WTC11 (cell line): ENCODE data around the gene TREX2. TPM values are rescaled to one million over a fixed set of nuclear protein-coding genes. Genes with fewer than 3 reads are reported as not detected.

Experiments
- ATAC-seq: fragments of 200-7000 bp; cut with Tn5 transposase; 2 replicates; pipeline ENCODE4 v1.10.0; 2021; ENCODE audit warnings: mild to moderate bottlenecking, moderate library complexity
- CTCF ChIA-PET: fragments of 300-600 bp; sonication (Branson Sonifier 250); formaldehyde crosslinking; loops from one replicate; lab custom pipeline; 2021; ENCODE audit warnings: antibody characterized with exemption; lab: Charles Lee
- POLR2A ChIA-PET: fragments of 350-600 bp; sonication (Branson Sonifier 250); formaldehyde crosslinking; loops from one replicate; lab custom pipeline; 2021; ENCODE audit warnings: antibody characterized with exemption; lab: Charles Lee
- DNase-seq: peaks from one replicate; pipeline ENCODE4 v3.0.0; 2021; ENCODE audit warnings: low spot score
- H3K27ac Mint-ChIP-seq: 2 replicates; pipeline ENCODE4 v1.8.0; 2021; ENCODE audit warnings: mixed read lengths
- H3K27me3 Mint-ChIP-seq: 2 replicates; pipeline ENCODE4 v1.8.0; 2021; ENCODE audit warnings: low read depth, mild to moderate bottlenecking, moderate library complexity, mixed read lengths
- H3K36me3 Mint-ChIP-seq: 2 replicates; pipeline ENCODE4 v1.8.0; 2021; ENCODE audit warnings: mixed read lengths
- H3K4me1 Mint-ChIP-seq: 2 replicates; pipeline ENCODE4 v1.8.0; 2022; ENCODE audit warnings: mixed read lengths
- H3K4me3 Mint-ChIP-seq: 2 replicates; pipeline ENCODE4 v1.8.0; 2021; ENCODE audit warnings: mild to moderate bottlenecking, moderate library complexity, mixed read lengths
- H3K9me3 Mint-ChIP-seq: 2 replicates; pipeline ENCODE4 v1.8.0; 2021; ENCODE audit warnings: mixed read lengths
- CREB1 ChIP-seq: sonication (generic); formaldehyde crosslinking; IDR thresholded peaks from 2 replicates; pipeline ENCODE4 v1.8.0; 2023; ENCODE audit warnings: mild to moderate bottlenecking, missing genetic modification reagents
- ETV6 ChIP-seq: sonication (generic); formaldehyde crosslinking; IDR thresholded peaks from 2 replicates; pipeline ENCODE4 v1.8.1; 2022; ENCODE audit warnings: mild to moderate bottlenecking, missing genetic modification reagents
- FOXK1 ChIP-seq: sonication (generic); formaldehyde crosslinking; IDR thresholded peaks from 2 replicates; pipeline ENCODE4 v1.8.0; 2022; ENCODE audit warnings: mild to moderate bottlenecking, moderate library complexity, missing genetic modification reagents
- FOXP1 ChIP-seq: sonication (generic); formaldehyde crosslinking; IDR thresholded peaks from 2 replicates; pipeline ENCODE4 v1.8.0; 2022; ENCODE audit warnings: missing genetic modification reagents, mild to moderate bottlenecking, moderate library complexity, borderline replicate concordance
- GRHL2 ChIP-seq: fragments of 250-450 bp; sonication (Bioruptor Pico); IDR thresholded peaks from 2 replicates; pipeline ENCODE4 v1.8.0; 2022; ENCODE audit warnings: mild to moderate bottlenecking, moderate library complexity; ENCODE audit not compliant: insufficient replicate concordance, severe bottlenecking
- GTF2I ChIP-seq: fragments of 250-450 bp; sonication (Bioruptor Pico); conservative IDR thresholded peaks from 2 replicates; pipeline ENCODE4 v1.4.0; 2021; ENCODE audit warnings: mild to moderate bottlenecking
- IRF2 ChIP-seq: sonication (generic); formaldehyde crosslinking; IDR thresholded peaks from 2 replicates; pipeline ENCODE4 v1.8.0; 2022; ENCODE audit warnings: low read depth, missing genetic modification reagents, borderline replicate concordance
- JAZF1 ChIP-seq: fragments of 250-450 bp; sonication (Bioruptor Pico); IDR thresholded peaks from 2 replicates; pipeline ENCODE4 v1.9.0; 2021; ENCODE audit warnings: moderate library complexity, mild to moderate bottlenecking, inconsistent platforms
- MXD4 ChIP-seq: fragments of 250-450 bp; sonication (Bioruptor Pico); IDR thresholded peaks from 2 replicates; pipeline ENCODE4 v1.8.0; 2021; ENCODE audit warnings: mild to moderate bottlenecking, moderate library complexity, borderline replicate concordance
- NR3C1 ChIP-seq: sonication (generic); formaldehyde crosslinking; conservative IDR thresholded peaks from 2 replicates; pipeline ENCODE4 v1.8.1; 2023; ENCODE audit warnings: low read depth, mild to moderate bottlenecking, missing genetic modification reagents
- PRRX2 ChIP-seq: fragments of 250-450 bp; sonication (Bioruptor Pico); IDR thresholded peaks from 2 replicates; pipeline ENCODE4 v1.8.0; 2021; ENCODE audit warnings: mild to moderate bottlenecking
- RORB ChIP-seq: fragments of 250-450 bp; sonication (Bioruptor Pico); IDR thresholded peaks from 2 replicates; pipeline ENCODE4 v1.9.0; 2021; ENCODE audit warnings: mild to moderate bottlenecking
- SOX15 ChIP-seq: fragments of 250-450 bp; sonication (Bioruptor Pico); IDR thresholded peaks from 2 replicates; pipeline ENCODE4 v1.9.0; 2021; ENCODE audit warnings: mild to moderate bottlenecking
- TP53 ChIP-seq: sonication (generic); formaldehyde crosslinking; IDR thresholded peaks from 2 replicates; pipeline ENCODE4 v1.8.1; 2023; ENCODE audit warnings: mild to moderate bottlenecking, missing genetic modification reagents
- ZNF121 ChIP-seq: sonication (generic); formaldehyde crosslinking; IDR thresholded peaks from 2 replicates; pipeline ENCODE4 v1.8.0; 2023; ENCODE audit warnings: missing genetic modification reagents
- ZNF138 ChIP-seq: sonication (generic); formaldehyde crosslinking; conservative IDR thresholded peaks from 2 replicates; pipeline ENCODE4 v1.8.1; 2022; ENCODE audit warnings: mild to moderate bottlenecking, moderate library complexity, missing genetic modification reagents
- ZNF219 ChIP-seq: sonication (generic); formaldehyde crosslinking; IDR thresholded peaks from 2 replicates; pipeline ENCODE4 v1.8.0; 2023; ENCODE audit warnings: missing genetic modification reagents, mild to moderate bottlenecking, borderline replicate concordance
- ZNF232 ChIP-seq: sonication (generic); formaldehyde crosslinking; IDR thresholded peaks from 2 replicates; pipeline ENCODE4 v1.8.0; 2022; ENCODE audit warnings: mild to moderate bottlenecking, missing genetic modification reagents
- total RNA-seq: library from RNA; stranded (reverse); gene quantifications from 3 replicates; pipeline ENCODE4 v1.2.3, GENCODE V29; 2021
- TF ChIP-seq, protein P1 (sequence below): sonication (generic); formaldehyde crosslinking; IDR thresholded peaks from 2 replicates; pipeline ENCODE4 v1.8.0; 2023; ENCODE audit warnings: missing genetic modification reagents
- TF ChIP-seq, protein P2 (sequence below): fragments of 250-450 bp; sonication (Bioruptor Pico); IDR thresholded peaks from 2 replicates; pipeline ENCODE4 v1.9.0; 2021; ENCODE audit warnings: mild to moderate bottlenecking
- TF ChIP-seq, protein P3 (sequence below): sonication (generic); formaldehyde crosslinking; conservative IDR thresholded peaks from 2 replicates; pipeline ENCODE4 v1.8.1; 2022; ENCODE audit warnings: mild to moderate bottlenecking, missing genetic modification reagents
- TF ChIP-seq, protein P4 (sequence below): sonication (generic); formaldehyde crosslinking; IDR thresholded peaks from 2 replicates; pipeline ENCODE4 v1.8.1; 2022; ENCODE audit warnings: mild to moderate bottlenecking, moderate library complexity, missing genetic modification reagents
- TF ChIP-seq, protein P5 (sequence below): sonication (generic); formaldehyde crosslinking; IDR thresholded peaks from 2 replicates; pipeline ENCODE4 v1.8.0; 2022; ENCODE audit warnings: mild to moderate bottlenecking, missing genetic modification reagents
- TF ChIP-seq, protein P6 (sequence below): sonication (generic); formaldehyde crosslinking; IDR thresholded peaks from 2 replicates; pipeline ENCODE4 v1.8.1; 2023; ENCODE audit warnings: mild to moderate bottlenecking, moderate library complexity, missing genetic modification reagents
- TF ChIP-seq, protein P7 (sequence below): fragments of 250-450 bp; sonication (Bioruptor Pico); IDR thresholded peaks from 2 replicates; pipeline ENCODE4 v1.9.0; 2021; ENCODE audit warnings: moderate library complexity, mild to moderate bottlenecking, inconsistent platforms, borderline replicate concordance
- TF ChIP-seq, protein P8 (sequence below): sonication (generic); formaldehyde crosslinking; IDR thresholded peaks from 2 replicates; pipeline ENCODE4 v1.8.1; 2023; ENCODE audit warnings: mild to moderate bottlenecking, missing genetic modification reagents
- TF ChIP-seq, protein P9 (sequence below): sonication (generic); formaldehyde crosslinking; IDR thresholded peaks from 2 replicates; pipeline ENCODE4 v1.8.1; 2022; ENCODE audit warnings: mild to moderate bottlenecking, missing genetic modification reagents, moderate library complexity, borderline replicate concordance
- TF ChIP-seq, protein P10 (sequence below): sonication (generic); formaldehyde crosslinking; IDR thresholded peaks from 2 replicates; pipeline ENCODE4 v1.8.1; 2023; ENCODE audit warnings: mild to moderate bottlenecking, missing genetic modification reagents

TREX2 gene
- total RNA-seq, 1 experiment from 2014 or later: 1.5 TPM

DNA sequence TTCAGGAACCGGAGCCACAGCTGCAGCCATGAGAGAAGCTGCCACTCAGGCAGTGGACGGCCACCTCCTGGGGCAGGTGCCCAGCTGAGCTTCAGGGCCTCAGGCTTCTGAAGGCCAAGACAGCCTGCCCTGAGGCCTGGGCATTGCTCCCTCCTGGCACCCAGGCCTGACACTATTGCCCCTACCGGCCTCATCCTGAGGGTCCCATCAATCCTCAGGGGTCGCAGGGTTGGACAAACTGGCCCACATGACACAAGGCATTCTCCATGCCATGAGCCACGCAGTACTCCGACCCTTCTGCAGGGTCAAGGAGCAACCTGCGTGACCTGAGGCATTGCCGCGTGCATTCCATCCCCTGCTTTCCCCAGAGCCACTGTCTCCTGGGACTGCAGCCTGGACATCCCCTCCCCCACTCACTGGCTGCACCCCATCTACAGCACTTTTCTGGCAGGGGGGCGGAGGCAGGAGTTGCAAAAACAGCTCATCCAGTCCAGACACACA lies 37.6 kb downstream of the TREX2 start:
- Mint-ChIP-seq H3K4me1 (peaks cover 8% of the 10 kb centered on the region), H3K9me3 (no peaks in the 10 kb centered on the region), H3K36me3 (no peaks in the 10 kb centered on the region), H3K27me3 (peaks cover 19% of the 10 kb centered on the region), H3K4me3 (no peak overlapping the region), H3K27ac (no peak overlapping the region)
- ChIA-PET POLR2A (no interaction called here), CTCF (no interaction called here)
- no peak for TF ChIP-seq ZNF138 (CRISPR knock-in tag)
- TF ChIP-seq IRF2 (CRISPR knock-in tag): no peak
- TF ChIP-seq, protein P1, sequence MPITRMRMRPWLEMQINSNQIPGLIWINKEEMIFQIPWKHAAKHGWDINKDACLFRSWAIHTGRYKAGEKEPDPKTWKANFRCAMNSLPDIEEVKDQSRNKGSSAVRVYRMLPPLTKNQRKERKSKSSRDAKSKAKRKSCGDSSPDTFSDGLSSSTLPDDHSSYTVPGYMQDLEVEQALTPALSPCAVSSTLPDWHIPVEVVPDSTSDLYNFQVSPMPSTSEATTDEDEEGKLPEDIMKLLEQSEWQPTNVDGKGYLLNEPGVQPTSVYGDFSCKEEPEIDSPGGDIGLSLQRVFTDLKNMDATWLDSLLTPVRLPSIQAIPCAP: no peak
- TF ChIP-seq, protein P2, sequence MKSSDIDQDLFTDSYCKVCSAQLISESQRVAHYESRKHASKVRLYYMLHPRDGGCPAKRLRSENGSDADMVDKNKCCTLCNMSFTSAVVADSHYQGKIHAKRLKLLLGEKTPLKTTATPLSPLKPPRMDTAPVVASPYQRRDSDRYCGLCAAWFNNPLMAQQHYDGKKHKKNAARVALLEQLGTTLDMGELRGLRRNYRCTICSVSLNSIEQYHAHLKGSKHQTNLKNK (CRISPR knock-in tag): no peak
- TF ChIP-seq CREB1 (CRISPR knock-in tag): no peak
- no peak for TF ChIP-seq GTF2I (CRISPR knock-in tag)
- TF ChIP-seq NR3C1 (CRISPR knock-in tag): no peak
- TF ChIP-seq ZNF219 (CRISPR knock-in tag): no peak
- TF ChIP-seq JAZF1 (CRISPR knock-in tag): no peak
- no peak for TF ChIP-seq PRRX2 (CRISPR knock-in tag)
- TF ChIP-seq SOX15 (CRISPR knock-in tag): no peak
- TF ChIP-seq GRHL2: no peak
- no peak for TF ChIP-seq MXD4 (CRISPR knock-in tag)
- TF ChIP-seq, protein P3, sequence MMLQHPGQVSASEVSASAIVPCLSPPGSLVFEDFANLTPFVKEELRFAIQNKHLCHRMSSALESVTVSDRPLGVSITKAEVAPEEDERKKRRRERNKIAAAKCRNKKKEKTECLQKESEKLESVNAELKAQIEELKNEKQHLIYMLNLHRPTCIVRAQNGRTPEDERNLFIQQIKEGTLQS (CRISPR knock-in tag): no peak
- TF ChIP-seq, protein P4, sequence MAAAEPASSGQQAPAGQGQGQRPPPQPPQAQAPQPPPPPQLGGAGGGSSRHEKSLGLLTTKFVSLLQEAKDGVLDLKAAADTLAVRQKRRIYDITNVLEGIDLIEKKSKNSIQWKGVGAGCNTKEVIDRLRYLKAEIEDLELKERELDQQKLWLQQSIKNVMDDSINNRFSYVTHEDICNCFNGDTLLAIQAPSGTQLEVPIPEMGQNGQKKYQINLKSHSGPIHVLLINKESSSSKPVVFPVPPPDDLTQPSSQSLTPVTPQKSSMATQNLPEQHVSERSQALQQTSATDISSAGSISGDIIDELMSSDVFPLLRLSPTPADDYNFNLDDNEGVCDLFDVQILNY (CRISPR knock-in tag): no peak
- TF ChIP-seq, protein P5, sequence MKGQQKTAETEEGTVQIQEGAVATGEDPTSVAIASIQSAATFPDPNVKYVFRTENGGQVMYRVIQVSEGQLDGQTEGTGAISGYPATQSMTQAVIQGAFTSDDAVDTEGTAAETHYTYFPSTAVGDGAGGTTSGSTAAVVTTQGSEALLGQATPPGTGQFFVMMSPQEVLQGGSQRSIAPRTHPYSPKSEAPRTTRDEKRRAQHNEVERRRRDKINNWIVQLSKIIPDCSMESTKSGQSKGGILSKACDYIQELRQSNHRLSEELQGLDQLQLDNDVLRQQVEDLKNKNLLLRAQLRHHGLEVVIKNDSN: no peak
- no peak for TF ChIP-seq FOXK1 (CRISPR knock-in tag)
- TF ChIP-seq FOXP1: no peak
- no peak for TF ChIP-seq RORB (CRISPR knock-in tag)
- TF ChIP-seq, protein P6, sequence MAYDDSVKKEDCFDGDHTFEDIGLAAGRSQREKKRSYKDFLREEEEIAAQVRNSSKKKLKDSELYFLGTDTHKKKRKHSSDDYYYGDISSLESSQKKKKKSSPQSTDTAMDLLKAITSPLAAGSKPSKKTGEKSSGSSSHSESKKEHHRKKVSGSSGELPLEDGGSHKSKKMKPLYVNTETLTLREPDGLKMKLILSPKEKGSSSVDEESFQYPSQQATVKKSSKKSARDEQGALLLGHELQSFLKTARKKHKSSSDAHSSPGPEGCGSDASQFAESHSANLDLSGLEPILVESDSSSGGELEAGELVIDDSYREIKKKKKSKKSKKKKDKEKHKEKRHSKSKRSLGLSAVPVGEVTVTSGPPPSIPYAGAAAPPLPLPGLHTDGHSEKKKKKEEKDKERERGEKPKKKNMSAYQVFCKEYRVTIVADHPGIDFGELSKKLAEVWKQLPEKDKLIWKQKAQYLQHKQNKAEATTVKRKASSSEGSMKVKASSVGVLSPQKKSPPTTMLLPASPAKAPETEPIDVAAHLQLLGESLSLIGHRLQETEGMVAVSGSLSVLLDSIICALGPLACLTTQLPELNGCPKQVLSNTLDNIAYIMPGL (CRISPR knock-in tag): no peak
- no peak for ATAC-seq
- no peak for DNase-seq

DNA sequence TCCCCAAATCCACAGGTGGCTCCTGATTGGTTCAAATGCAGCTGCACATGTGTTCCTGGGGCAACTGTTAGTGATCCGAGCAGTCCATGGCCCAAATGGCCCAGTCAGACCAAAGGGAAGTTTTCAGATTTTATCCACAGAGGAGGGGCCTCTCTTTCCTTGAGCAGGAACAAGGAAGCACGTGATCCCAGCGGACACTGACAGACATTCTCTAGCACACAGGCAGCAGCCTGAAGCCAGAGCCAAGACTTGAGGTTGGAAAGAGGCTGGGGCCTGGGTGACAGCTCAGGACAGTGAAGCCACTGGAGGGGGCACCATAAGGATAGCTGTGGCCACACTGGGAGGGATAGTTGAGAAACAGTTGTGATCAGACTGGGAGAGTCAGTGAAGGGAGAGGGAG lies 38.1 kb downstream of the TREX2 start:
- ChIA-PET POLR2A (no interaction called here), CTCF (no interaction called here)
- ATAC-seq: no peak
- Mint-ChIP-seq H3K36me3 (no peaks in the 10 kb centered on the region), H3K27me3 (peaks cover 19% of the 10 kb centered on the region), H3K27ac (no peak overlapping the region), H3K9me3 (no peaks in the 10 kb centered on the region), H3K4me3 (no peak overlapping the region), H3K4me1 (peaks cover 8% of the 10 kb centered on the region)
- DNase-seq: no peak
- TF ChIP-seq ZNF232 (CRISPR knock-in tag) (no peak), GRHL2 (no peak), ETV6 (CRISPR knock-in tag) (no peak), ZNF121 (CRISPR knock-in tag) (no peak), TP53 (CRISPR knock-in tag) (no peak)
- TF ChIP-seq, protein P7, sequence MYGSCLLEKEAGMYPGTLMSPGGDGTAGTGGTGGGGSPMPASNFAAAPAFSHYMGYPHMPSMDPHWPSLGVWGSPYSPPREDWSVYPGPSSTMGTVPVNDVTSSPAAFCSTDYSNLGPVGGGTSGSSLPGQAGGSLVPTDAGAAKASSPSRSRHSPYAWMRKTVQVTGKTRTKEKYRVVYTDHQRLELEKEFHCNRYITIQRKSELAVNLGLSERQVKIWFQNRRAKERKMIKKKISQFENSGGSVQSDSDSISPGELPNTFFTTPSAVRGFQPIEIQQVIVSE: no peak
- TF ChIP-seq, protein P8, sequence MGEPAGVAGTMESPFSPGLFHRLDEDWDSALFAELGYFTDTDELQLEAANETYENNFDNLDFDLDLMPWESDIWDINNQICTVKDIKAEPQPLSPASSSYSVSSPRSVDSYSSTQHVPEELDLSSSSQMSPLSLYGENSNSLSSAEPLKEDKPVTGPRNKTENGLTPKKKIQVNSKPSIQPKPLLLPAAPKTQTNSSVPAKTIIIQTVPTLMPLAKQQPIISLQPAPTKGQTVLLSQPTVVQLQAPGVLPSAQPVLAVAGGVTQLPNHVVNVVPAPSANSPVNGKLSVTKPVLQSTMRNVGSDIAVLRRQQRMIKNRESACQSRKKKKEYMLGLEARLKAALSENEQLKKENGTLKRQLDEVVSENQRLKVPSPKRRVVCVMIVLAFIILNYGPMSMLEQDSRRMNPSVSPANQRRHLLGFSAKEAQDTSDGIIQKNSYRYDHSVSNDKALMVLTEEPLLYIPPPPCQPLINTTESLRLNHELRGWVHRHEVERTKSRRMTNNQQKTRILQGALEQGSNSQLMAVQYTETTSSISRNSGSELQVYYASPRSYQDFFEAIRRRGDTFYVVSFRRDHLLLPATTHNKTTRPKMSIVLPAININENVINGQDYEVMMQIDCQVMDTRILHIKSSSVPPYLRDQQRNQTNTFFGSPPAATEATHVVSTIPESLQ (CRISPR knock-in tag): no peak
- TF ChIP-seq, protein P9, sequence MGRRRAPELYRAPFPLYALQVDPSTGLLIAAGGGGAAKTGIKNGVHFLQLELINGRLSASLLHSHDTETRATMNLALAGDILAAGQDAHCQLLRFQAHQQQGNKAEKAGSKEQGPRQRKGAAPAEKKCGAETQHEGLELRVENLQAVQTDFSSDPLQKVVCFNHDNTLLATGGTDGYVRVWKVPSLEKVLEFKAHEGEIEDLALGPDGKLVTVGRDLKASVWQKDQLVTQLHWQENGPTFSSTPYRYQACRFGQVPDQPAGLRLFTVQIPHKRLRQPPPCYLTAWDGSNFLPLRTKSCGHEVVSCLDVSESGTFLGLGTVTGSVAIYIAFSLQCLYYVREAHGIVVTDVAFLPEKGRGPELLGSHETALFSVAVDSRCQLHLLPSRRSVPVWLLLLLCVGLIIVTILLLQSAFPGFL (CRISPR knock-in tag): no peak
- TF ChIP-seq, protein P10, sequence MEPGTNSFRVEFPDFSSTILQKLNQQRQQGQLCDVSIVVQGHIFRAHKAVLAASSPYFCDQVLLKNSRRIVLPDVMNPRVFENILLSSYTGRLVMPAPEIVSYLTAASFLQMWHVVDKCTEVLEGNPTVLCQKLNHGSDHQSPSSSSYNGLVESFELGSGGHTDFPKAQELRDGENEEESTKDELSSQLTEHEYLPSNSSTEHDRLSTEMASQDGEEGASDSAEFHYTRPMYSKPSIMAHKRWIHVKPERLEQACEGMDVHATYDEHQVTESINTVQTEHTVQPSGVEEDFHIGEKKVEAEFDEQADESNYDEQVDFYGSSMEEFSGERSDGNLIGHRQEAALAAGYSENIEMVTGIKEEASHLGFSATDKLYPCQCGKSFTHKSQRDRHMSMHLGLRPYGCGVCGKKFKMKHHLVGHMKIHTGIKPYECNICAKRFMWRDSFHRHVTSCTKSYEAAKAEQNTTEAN (CRISPR knock-in tag): no peak
